Liver (tissue), 9 donors: Measurements from ENCODE around the gene ST6GALNAC3. TPM values are rescaled to one million over a fixed set of nuclear protein-coding genes. Genes with fewer than 3 reads are reported as not detected.

Experiments
- DNase-seq: peaks from one replicate; pipeline ENCODE4 v3.0.0-alpha.2; 2017; ENCODE audit warnings: low spot score
- H3K27ac ChIP-seq, 2 donors: one replicate each; pipeline ENCODE4 v1.7.0; 2013; ENCODE audit warnings: inconsistent platforms in 2 of 2, low read length in 2 of 2, control low read depth in 1 of 2, low read depth in 1 of 2, mild to moderate bottlenecking in 1 of 2
- H3K27me3 ChIP-seq, 4 donors: one replicate each; pipeline versions ENCODE4 v1.6.1 to v1.7.0; 2013; ENCODE audit warnings: low read length in 3 of 4, inconsistent platforms in 1 of 4, mild to moderate bottlenecking in 1 of 4, moderate library complexity in 1 of 4; ENCODE audit not compliant: control insufficient read depth in 4 of 4, insufficient read depth in 4 of 4
- H3K36me3 ChIP-seq, 4 donors: one replicate each; pipeline versions ENCODE4 v1.6.1 to v1.7.0; 2013; ENCODE audit warnings: low read length in 3 of 4, mild to moderate bottlenecking in 3 of 4, low read depth in 1 of 4, moderate library complexity in 1 of 4; ENCODE audit not compliant: control insufficient read depth in 4 of 4, insufficient read depth in 3 of 4
- H3K4me1 ChIP-seq, 4 donors: one replicate each; pipeline versions ENCODE4 v1.6.1 to v1.7.0; 2013; ENCODE audit warnings: low read length in 3 of 4, mild to moderate bottlenecking in 3 of 4, moderate library complexity in 1 of 4; ENCODE audit not compliant: control insufficient read depth in 4 of 4, insufficient read depth in 4 of 4
- H3K4me3 ChIP-seq, 3 donors: one replicate each; pipeline versions ENCODE4 v1.6.1 to v1.7.0; 2013; ENCODE audit warnings: low read length in 3 of 3, control low read depth in 1 of 3, low read depth in 1 of 3, mild to moderate bottlenecking in 1 of 3
- H3K9ac ChIP-seq, 2 donors: one replicate each; pipeline ENCODE4 v1.7.0; 2013; ENCODE audit warnings: low read length in 2 of 2, mild to moderate bottlenecking in 2 of 2, moderate library complexity in 2 of 2, control low read depth in 1 of 2, low read depth in 1 of 2
- H3K9me3 ChIP-seq, 4 donors: one replicate each; pipeline versions ENCODE4 v1.6.1 to v1.7.0; 2013; ENCODE audit warnings: low read length in 3 of 4; ENCODE audit not compliant: control insufficient read depth in 4 of 4
- EGR1 ChIP-seq, 2 donors: IDR thresholded peaks; 2 replicates each; pipeline ENCODE4 v1.6.1; 2016 to 2018; ENCODE audit warnings: antibody characterized with exemption in 2 of 2, low read depth in 2 of 2
- FOXA2 ChIP-seq: IDR thresholded peaks from 2 replicates; pipeline ENCODE4 v1.6.1; 2016; ENCODE audit warnings: antibody characterized with exemption
- GABPA ChIP-seq, 2 donors: IDR thresholded peaks in 1 of 2; conservative IDR thresholded peaks in 1 of 2; 2 replicates each; pipeline ENCODE4 v1.6.1; 2016; ENCODE audit warnings: antibody characterized with exemption in 2 of 2, mild to moderate bottlenecking in 1 of 2, moderate library complexity in 1 of 2
- HNF4A ChIP-seq, 2 donors: conservative IDR thresholded peaks; 2 replicates each; pipeline ENCODE4 v1.6.1; 2016; ENCODE audit warnings: antibody characterized with exemption in 2 of 2, mild to moderate bottlenecking in 2 of 2
- NR2F2 ChIP-seq: IDR thresholded peaks from 2 replicates; pipeline ENCODE4 v1.6.1; 2016; ENCODE audit warnings: antibody characterized with exemption
- RAD21 ChIP-seq, 2 donors: IDR thresholded peaks; 2 replicates each; pipeline ENCODE4 v1.6.1; 2016; ENCODE audit warnings: antibody characterized with exemption in 2 of 2, mild to moderate bottlenecking in 2 of 2
- RXRA ChIP-seq, 2 donors: IDR thresholded peaks; 2 replicates each; pipeline ENCODE4 v1.6.1; 2017 to 2018; ENCODE audit warnings: antibody characterized with exemption in 2 of 2, mild to moderate bottlenecking in 1 of 2
- SP1 ChIP-seq: IDR thresholded peaks from 2 replicates; pipeline ENCODE4 v1.6.1; 2018; ENCODE audit warnings: antibody characterized with exemption, mild to moderate bottlenecking
- TAF1 ChIP-seq: conservative IDR thresholded peaks from 2 replicates; pipeline ENCODE4 v1.6.1; 2016; ENCODE audit warnings: antibody characterized with exemption, mild to moderate bottlenecking
- YY1 ChIP-seq: IDR thresholded peaks from 2 replicates; pipeline ENCODE4 v1.6.1; 2016; ENCODE audit warnings: antibody characterized with exemption, mild to moderate bottlenecking
- WGBS: extraction: QIAGEN DNeasy Blood & Tissue Kit; methylation state at CpG from one replicate; pipeline ENCODE4 v1.1.7; 2013; 5-methylcytosine and 5-hydroxymethylcytosine counted together
- polyA plus RNA-seq, 2 donors: library from polyadenylated mRNA; stranded (reverse) in 1 of 2; unstranded in 1 of 2; fragments of 200-250 nt in 1 of 2; fragments of >200 nt in 1 of 2; fragmentation: Nextera tagmentation in 1 of 2; extraction: Ambion mirVana in 1 of 2; gene quantifications; one replicate each; pipeline versions ENCODE4 v1.2.1 to v1.2.3, GENCODE V29; 2013 to 2015
- total RNA-seq, 2 donors: library from RNA; depleted of rRNA; stranded (reverse); fragments of >200 nt; gene quantifications; one replicate each; pipeline ENCODE4 v1.2.3, GENCODE V29; 2014
- TF ChIP-seq, protein P1 (sequence below): IDR thresholded peaks from 2 replicates; pipeline ENCODE4 v1.6.1; 2016; ENCODE audit warnings: antibody characterized with exemption
- TF ChIP-seq, protein P2 (sequence below): IDR thresholded peaks from 2 replicates; pipeline ENCODE4 v1.6.1; 2016; ENCODE audit warnings: antibody characterized with exemption
- TF ChIP-seq, protein P3 (sequence below): IDR thresholded peaks from 2 replicates; pipeline ENCODE4 v1.6.1; 2016; ENCODE audit warnings: antibody characterized with exemption
- TF ChIP-seq, protein P4 (sequence below): IDR thresholded peaks from 2 replicates; pipeline ENCODE4 v1.6.1; 2016; ENCODE audit warnings: antibody characterized with exemption, mild to moderate bottlenecking
- TF ChIP-seq, protein P5 (sequence below): fragments of 150-350 bp; IDR thresholded peaks from 2 replicates; pipeline ENCODE4 v1.5.1; 2017; ENCODE audit warnings: improper control_type of control experiment, low read depth, low read length; ENCODE audit not compliant: missing input control
- donor health status: healthy.
- donor health status: healthy.
- donor health status: healthy.
- donor health status: healthy.
- donor health status: healthy.

ST6GALNAC3 gene
- total and polyA plus RNA-seq, 4 donors, result 1.2 to 5.0 (median 3.2) TPM

DNA sequence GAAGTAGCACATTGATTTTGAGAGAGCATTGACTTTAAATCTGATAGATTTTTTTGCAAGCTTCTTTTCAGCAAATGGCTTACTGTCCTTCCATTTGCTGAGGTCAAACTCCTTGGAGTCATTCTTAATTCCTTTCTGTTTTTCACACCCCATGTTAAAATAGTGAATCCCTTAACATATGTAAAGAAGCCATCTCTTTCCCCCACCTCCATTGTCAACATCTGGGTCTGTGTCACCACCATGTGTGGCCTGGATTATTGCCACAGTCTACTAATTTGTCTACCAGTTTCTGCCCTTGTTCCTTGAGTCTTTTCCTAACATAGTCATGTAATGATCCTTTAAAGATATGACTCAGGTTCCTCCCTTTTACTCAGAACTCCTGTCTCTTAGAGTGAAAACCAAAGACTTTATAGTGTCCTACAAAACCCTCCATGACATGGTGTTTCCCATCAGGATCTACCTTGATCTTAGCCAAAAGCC lies 104.7 kb downstream of the ST6GALNAC3 start (continued):
- TF ChIP-seq, protein P1, sequence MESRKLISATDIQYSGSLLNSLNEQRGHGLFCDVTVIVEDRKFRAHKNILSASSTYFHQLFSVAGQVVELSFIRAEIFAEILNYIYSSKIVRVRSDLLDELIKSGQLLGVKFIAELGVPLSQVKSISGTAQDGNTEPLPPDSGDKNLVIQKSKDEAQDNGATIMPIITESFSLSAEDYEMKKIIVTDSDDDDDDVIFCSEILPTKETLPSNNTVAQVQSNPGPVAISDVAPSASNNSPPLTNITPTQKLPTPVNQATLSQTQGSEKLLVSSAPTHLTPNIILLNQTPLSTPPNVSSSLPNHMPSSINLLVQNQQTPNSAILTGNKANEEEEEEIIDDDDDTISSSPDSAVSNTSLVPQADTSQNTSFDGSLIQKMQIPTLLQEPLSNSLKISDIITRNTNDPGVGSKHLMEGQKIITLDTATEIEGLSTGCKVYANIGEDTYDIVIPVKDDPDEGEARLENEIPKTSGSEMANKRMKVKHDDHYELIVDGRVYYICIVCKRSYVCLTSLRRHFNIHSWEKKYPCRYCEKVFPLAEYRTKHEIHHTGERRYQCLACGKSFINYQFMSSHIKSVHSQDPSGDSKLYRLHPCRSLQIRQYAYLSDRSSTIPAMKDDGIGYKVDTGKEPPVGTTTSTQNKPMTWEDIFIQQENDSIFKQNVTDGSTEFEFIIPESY, result no peak
- no peak for TF ChIP-seq HNF4A (conservative IDR thresholded peaks at IDR 0.05)
- no peak for TF ChIP-seq EGR1 (IDR thresholded peaks at IDR 0.05; ENCODE audit: low read depth in 2 of 2)
- no peak for TF ChIP-seq SP1
- TF ChIP-seq, protein P2, sequence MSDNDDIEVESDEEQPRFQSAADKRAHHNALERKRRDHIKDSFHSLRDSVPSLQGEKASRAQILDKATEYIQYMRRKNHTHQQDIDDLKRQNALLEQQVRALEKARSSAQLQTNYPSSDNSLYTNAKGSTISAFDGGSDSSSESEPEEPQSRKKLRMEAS, result no peak
- TF ChIP-seq NR2F2, result no peak
- no peak for TF ChIP-seq FOXA2
- TF ChIP-seq, protein P3, sequence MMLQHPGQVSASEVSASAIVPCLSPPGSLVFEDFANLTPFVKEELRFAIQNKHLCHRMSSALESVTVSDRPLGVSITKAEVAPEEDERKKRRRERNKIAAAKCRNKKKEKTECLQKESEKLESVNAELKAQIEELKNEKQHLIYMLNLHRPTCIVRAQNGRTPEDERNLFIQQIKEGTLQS, result no peak

DNA sequence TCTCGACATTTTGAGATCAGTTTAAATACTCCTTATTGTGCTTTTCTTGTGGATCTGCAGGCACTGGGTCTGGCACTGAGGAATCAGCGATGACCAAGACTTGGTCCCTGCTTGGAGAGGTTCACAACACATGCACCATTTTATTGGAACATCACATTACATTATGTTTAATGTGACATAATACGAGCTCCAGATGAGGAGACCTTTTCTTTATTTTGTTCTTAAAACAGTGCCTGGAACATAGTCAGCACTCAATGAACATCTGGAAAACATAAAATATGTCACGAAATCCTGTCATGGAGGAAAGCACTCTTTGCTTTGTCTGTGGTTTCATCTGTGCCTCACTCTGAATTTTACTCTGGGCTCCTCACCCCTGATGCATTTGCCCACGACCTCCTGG lies 110.7 kb downstream of the ST6GALNAC3 start:
- H3K9ac ChIP-seq, result no peak overlapping the region

More for the DNA sequence above, 110.7 kb downstream of the ST6GALNAC3 start:
- no peak for DNase-seq
- Histone ChIP-seq H3K36me3 (no peaks in the 10 kb centered on the region), H3K27ac (no peak overlapping the region), H3K9me3 (no peaks in the 10 kb centered on the region), H3K4me3 (no peak overlapping the region), H3K27me3 (no peaks in the 10 kb centered on the region), H3K4me1 (no peaks in the 10 kb centered on the region)
- TF ChIP-seq RAD21 (IDR thresholded peaks at IDR 0.05) (no peak), TAF1 (no peak), NR2F2 (no peak), FOXA2 (no peak), YY1 (no peak), GABPA (IDR thresholded peaks at IDR 0.05 in 1 of 2, conservative IDR thresholded peaks at IDR 0.05 in 1 of 2) (no peak), SP1 (no peak), RXRA (IDR thresholded peaks at IDR 0.05) (no peak)
- TF ChIP-seq, protein P2, result no peak
- TF ChIP-seq, protein P4, sequence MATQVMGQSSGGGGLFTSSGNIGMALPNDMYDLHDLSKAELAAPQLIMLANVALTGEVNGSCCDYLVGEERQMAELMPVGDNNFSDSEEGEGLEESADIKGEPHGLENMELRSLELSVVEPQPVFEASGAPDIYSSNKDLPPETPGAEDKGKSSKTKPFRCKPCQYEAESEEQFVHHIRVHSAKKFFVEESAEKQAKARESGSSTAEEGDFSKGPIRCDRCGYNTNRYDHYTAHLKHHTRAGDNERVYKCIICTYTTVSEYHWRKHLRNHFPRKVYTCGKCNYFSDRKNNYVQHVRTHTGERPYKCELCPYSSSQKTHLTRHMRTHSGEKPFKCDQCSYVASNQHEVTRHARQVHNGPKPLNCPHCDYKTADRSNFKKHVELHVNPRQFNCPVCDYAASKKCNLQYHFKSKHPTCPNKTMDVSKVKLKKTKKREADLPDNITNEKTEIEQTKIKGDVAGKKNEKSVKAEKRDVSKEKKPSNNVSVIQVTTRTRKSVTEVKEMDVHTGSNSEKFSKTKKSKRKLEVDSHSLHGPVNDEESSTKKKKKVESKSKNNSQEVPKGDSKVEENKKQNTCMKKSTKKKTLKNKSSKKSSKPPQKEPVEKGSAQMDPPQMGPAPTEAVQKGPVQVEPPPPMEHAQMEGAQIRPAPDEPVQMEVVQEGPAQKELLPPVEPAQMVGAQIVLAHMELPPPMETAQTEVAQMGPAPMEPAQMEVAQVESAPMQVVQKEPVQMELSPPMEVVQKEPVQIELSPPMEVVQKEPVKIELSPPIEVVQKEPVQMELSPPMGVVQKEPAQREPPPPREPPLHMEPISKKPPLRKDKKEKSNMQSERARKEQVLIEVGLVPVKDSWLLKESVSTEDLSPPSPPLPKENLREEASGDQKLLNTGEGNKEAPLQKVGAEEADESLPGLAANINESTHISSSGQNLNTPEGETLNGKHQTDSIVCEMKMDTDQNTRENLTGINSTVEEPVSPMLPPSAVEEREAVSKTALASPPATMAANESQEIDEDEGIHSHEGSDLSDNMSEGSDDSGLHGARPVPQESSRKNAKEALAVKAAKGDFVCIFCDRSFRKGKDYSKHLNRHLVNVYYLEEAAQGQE, result no peak
- TF ChIP-seq, protein P5, sequence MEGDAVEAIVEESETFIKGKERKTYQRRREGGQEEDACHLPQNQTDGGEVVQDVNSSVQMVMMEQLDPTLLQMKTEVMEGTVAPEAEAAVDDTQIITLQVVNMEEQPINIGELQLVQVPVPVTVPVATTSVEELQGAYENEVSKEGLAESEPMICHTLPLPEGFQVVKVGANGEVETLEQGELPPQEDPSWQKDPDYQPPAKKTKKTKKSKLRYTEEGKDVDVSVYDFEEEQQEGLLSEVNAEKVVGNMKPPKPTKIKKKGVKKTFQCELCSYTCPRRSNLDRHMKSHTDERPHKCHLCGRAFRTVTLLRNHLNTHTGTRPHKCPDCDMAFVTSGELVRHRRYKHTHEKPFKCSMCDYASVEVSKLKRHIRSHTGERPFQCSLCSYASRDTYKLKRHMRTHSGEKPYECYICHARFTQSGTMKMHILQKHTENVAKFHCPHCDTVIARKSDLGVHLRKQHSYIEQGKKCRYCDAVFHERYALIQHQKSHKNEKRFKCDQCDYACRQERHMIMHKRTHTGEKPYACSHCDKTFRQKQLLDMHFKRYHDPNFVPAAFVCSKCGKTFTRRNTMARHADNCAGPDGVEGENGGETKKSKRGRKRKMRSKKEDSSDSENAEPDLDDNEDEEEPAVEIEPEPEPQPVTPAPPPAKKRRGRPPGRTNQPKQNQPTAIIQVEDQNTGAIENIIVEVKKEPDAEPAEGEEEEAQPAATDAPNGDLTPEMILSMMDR, result no peak
- 73% methylated on average over 5 of the region's 5 CpGs for WGBS
